Right renal cortex interstitium (tissue), 3 donors: ENCODE results near the gene LSM14B. TPM values are rescaled to one million over a fixed set of nuclear protein-coding genes. Genes with fewer than 3 reads are reported as not detected.

ENCODE experiments used
- DNase-seq, 3 donors: peaks; one replicate each; pipeline ENCODE4 v3.0.0-alpha.2; 2013; ENCODE audit warnings: low read depth in 3 of 3, low spot score in 2 of 3
- polyA plus RNA-seq, 3 donors: library from polyadenylated mRNA; unstranded; fragments of 120-200 nt; gene quantifications; one replicate each; pipeline ENCODE4 v1.2.1, GENCODE V29; 2013; ENCODE audit not compliant: insufficient read length in 3 of 3

Gene LSM14B
- polyA plus RNA-seq, 3 donors: 50.2 to 52.9 (median 50.5) TPM

- DNase-seq: no peak
Observed at GRCh38 chr20:62160876-62161275, 38.6 kb downstream of the LSM14B start.

GRCh38 chr20:62161347-62161746 is 39.1 kb downstream of the LSM14B start:
- no peak for DNase-seq

GRCh38 chr20:62162765-62163484 is 40.6 kb downstream of the LSM14B start:
- DNase-seq: no peak

GRCh38 chr20:62163485-62163865 is 41.2 kb downstream of the LSM14B start:
- DNase-seq: no peak

DNA sequence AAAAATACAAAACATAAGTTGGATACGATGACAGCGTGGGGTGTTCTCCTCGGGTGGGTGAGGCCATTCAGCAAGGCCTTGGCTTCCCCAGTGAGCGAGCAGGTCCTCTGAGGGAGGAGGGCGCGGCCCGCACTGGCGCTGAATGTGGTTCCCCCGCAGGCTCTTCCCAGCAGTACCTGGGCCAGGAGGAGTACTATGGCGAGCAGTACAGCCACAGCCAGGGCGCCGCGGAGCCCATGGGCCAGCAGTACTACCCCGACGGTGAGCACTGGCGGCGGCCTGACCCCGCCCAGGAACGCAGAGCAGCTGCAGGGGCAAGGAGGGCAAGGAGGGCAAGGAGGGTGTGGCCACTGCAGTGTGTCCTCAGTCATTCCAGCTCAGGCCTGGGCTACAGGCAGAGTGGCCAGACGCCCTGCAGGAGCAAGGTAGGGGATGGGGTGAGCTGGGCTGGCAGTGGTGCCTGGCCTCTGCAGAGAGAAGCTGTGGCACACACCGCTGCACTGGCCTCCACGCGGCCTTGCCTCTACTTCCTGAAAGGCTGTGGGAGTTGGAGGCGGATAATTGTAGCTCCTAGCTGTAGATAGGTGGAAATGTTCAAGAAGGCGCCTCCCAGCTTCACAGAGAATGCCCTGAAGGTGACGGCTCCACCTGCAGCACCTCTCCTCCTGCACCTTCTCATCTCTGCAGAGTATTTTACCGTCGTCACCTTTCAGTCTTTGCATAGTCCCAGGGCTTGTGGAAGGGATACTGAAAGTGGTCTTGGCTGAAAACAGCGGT is 41.9 kb downstream of the LSM14B start:
- DNase-seq: no peak

DNA sequence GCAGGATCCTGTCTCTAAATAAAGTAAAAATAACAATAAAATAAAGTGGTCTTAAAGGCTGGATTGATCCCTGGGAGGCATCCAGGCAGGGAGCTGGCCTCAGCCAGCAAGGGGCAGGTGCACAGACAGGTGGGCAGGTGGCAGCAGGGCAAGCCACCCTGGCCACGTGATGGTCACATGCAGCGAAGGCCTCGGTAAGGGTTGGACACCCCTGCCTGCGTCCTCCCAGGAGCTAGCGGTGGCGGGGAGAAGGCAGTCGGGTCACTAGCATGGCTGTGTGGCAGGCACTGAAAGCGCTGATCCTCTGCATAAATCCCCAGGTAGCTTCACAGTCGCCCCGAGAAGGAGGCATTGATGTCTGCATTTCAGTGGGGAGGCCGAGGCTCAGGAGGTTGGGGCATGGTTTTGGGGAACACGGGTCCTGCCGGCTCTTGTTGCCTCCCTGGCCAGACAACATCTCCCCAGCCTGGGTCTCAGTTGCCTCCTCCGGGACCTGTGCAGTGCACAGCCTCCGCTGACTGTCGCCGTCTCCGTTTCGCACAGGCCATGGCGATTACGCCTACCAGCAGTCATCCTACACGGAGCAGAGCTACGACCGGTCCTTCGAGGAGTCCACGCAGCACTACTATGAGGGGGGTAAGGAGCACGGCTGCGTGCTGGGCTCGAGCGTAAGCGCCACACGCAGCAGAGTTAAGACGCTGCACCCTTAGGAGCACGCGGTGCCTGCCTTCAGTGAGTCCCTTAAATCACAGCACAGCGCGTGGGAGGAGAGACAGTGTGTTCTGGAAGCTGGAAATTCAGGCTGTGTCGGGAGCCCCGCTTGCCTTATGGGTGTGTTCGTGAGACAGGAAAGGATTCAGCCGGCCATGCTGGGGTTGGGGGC is 42.8 kb downstream of the LSM14B start:
- DNase-seq: no peak

DNA sequence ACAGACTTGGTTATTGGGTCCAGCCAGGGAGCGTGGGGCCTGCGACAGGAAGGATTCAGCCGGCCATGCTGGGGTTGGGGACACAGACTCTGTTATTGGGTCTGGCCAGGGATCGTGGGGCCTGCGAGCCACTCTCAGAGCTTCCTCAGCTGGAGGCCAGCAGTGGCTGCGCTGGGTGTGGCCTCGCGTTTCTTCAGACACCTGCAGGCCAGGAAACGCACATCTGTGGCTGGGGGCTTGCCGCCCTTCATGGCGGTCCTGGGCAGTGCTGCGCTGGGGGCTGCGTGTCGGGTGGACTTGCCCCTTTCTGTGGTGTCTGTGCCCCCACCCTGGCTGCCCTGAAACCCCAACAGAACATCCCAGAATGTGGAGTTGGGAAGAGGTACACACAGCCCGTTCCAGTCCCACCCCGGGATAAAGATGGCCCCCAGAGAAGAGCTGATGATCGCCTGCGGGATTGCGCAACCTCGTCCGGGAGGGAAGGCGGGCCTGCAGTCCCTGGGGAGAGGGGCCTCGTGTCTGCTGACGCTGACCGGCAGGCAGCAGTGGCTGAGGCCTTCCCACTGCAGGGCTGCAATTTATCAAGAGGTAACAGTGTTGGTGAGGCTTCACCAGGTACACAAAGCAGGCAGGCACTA is 43.6 kb downstream of the LSM14B start:
- no peak for DNase-seq

DNA sequence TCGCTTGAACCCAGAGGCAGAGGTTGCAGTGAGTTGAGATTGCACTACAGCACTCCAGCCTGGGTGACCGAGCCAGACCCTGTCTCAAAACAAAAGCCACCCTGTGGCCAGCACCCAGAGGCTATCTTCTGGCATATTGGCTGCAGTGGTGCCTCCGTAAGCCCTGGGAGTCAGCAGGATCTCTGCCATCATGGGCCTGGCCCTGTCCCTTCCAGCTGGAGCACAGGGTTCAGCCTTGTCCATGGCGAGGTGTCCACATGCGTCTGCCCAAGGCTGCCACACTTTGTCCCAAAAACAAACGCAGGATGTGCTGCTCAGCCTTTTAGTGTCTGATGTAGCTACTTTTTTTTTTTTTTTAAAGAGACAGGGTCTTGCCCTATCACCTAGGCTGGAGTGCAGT is 45.2 kb downstream of the LSM14B start:
- no peak for DNase-seq

DNA sequence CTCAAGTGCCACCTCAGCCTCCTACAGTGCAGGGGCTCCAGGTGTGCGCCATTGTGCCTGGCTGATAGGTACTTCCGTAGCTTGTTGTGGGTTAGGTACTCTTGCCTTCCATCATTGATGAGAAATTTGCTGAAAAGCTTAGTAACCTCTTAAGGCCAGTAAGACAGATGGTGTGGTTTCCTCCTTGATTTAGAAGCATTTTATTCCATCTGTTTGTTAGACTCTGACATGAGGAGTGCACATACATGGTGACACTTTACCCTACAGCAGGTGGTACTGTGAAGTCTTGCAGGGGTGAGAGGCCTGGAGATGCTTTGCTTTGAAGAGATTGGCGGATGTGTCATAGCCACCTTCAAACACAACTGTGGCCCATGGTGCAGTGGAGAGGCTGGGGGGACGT is 45.8 kb downstream of the LSM14B start:
- no peak for DNase-seq

DNA sequence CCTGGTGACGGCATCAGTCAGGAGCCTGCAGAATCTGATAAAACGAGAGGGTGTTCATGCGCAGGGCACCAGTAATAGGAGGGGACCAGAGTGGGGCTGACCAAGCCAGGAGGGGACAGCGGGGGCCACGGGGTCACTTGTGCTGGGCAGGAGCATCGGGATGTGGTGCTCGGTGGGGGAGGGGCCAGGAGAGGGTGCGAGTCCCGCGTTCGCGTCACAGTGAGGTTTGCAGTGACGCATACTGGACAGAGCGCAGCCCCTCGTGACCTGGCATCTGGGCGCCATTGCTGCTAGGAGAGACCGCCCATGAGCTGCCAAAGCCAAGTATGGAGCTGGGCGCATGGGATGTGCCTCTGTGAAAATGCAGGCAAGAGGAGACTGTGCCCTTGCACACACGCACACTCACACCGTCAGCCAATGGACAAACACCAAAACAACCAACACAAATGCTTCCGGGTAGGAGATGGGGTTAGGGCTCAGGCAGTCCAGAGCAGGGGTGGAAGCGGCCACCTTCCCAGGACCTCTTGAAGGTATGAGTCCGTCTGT is 46.7 kb downstream of the LSM14B start:
- no peak for DNase-seq

GRCh38 chr20:62170536-62170935 is 48.3 kb downstream of the LSM14B start:
- DNase-seq: no peak

DNA sequence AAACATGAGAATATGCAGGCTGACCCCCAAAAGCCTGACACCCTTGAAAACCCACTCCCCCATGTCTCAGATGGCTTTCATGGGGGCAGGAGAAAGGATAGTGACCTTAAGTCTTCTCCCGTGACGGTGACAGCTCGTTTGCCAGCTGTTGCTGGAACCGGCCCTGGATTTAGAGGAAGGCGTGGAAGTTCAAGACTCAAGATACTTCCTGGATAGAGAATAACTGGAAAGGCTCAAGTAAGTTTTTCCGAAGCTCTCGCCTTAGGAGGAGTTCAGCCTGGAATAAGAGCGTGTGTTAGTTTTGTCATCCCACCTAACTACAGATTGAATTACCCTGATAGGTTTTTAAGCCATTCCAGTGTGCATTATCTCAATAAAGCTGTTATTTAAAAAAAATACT is 49.0 kb downstream of the LSM14B start:
- DNase-seq: no peak

- no peak for DNase-seq
Observed at GRCh38 chr20:62172666-62173065, 50.4 kb downstream of the LSM14B start.

DNA sequence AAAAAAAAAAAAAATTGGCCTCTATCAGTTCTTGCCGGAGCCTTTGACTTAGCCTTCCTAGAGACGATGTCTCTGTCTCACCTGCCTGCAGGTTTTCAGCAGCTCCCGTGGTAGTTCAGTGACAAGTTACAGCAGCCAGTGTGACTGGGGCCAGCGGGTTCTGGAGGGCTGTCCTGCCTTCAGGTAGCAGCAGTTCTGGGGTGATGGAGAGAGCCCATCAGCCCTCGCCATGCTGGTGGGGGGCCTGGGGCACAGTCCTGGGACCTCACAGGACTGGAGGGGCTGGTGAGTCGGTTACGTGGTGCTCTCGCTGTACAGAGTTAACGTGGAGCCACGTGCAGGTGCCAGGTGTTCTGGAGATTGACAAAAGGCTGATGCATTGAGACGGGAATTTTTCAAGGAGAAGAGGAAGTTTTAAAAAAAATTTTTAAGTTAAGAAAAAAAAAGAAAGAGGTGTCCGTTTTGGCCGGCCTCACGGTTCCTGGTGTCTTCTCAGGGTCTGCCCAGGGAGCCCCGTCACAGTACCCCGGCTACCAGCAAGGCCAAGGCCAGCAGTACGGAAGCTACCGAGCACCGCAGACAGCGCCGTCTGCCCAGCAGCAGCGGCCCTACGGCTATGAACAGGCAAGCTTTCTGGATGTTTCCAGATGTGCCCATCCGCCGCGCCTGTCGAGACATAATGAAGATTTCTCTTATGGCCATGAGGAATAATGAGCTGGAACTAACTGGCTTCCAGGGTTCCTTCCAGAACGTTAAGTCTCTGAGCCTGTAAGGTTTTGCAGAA is 51.9 kb downstream of the LSM14B start:
- no peak for DNase-seq

GRCh38 chr20:62174870-62175624 is 52.8 kb downstream of the LSM14B start:
- no peak for DNase-seq

DNA sequence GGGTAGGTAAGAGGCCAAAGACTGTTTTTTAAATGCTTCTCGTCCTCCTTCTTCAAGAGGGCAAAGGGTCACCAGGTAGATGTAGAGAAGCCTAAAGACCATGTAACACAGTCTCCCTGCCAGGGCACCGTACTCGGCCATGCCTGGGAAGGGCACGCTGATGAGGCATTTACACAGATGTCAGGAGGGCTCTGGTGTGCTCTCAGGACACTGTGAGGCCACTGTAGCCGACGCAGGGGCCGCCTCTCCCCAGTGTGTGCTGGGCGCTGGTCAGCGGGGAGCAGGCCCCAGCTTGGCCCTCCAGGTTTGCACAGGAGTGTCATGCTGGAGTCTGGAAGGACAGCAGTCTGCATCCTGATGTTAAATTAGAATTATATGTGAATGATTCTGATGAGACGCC is 53.4 kb downstream of the LSM14B start:
- DNase-seq: no peak

- no peak for DNase-seq
Observed at GRCh38 chr20:62176866-62177265, 54.6 kb downstream of the LSM14B start.

DNA sequence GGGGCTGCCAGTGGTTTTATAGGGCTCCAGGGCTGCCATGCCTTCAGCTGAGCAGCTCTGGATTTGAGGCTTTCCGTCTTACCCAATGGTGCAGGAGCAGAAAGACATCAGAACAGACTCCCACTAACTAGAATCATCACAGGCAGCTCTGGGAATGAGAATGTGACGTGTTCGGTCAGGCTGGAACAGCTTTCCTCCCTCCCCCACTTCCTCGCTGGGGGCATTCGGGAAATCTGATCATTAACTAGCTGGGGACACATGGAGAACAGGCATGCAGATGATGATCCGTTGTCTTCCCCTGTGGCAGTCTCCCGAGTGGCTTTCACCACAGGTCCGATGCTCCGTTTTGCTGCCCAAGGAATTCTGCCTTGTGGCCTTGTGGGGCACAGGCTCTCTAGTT is 55.0 kb downstream of the LSM14B start:
- DNase-seq: no peak
